NCI-H2029 treated with DMSO at 0.1 percent for 48 hours (cell line): ENCODE results near the gene DNAH12.
"Not testable (repeated sequence)": the region's sequence is repeated elsewhere in the genome, so short reads cannot be mapped to it uniquely, and the experiment has no call there.

Source experiments
- DNase-seq: peaks from one replicate; lab custom pipeline; 2025; lab: John Stamatoyannopoulos, UW

Gene DNAH12

DNA sequence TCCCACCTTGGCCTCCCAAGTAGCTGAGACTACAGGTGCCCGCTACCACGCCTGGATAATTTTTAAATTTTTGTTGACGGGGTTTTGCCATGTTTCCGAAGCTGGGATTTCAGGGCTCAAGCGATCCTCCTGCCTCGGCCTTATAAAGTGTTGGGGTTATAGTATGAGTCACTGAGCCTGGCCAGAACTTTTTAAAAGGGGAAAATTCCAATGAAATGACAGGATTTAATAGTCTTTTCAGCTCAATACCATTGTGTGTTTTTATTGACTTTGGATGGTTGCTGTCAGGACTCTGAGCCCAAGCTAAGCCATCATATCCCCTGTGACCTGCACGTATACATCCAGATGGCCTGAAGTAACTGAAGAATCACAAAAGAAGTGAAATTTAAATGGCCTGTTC, 240.6 kb downstream of the DNAH12 start:
- not testable (repeated sequence) for DNase-seq

DNA sequence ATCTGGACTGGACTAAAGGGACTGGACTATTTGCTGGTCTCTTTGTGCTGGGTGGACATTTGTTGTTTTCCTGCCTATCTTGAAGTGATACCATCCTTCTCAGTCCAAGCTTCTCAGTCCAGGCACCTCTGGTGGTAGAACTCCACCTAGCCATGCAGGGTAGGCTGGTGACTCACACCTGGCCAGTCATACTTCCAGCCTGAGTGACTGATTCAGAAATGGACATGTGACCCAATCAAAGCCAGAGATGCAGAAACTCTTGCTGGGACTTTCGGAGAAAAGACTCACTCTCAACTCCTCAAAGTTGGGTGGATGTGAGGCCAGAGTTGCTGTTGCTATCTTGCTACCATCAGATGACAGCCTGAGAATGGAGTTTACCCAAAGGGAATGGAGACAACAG, 246.1 kb downstream of the DNAH12 start:
- no peak for DNase-seq

DNA sequence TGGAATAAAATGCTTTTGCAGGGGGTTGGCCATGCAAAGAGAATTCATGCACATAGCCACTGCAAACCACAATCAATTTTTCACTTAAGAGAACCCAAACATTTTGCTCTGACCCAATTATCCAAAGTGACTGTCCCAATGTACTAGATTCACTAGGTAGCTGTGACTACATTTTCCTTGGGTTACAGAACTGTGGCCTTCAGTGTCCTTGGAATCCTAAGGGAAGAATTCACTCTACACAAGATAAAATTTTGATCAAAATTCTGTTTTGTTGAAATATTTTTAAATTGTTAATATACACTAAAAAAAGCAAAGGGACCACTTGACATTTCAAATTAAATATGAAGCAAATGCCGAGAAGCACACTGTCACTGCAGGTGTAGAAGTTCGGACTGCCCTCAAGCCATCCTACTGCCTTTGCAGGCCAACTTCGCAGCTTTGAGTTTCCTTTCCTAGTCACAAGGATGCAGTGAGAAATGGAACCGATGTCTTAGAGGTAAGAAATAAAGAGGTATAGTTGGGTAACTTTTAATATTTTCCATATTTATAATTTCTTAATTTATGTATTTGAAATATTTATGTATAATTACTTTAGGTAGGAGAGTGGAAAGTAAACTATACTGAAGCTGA, 251.1 kb downstream of the DNAH12 start:
- DNase-seq, result no peak

- no peak for DNase-seq
Measured at GRCh38 chr3:57292159-57292896, 251.8 kb downstream of the DNAH12 start, which contains the start of gene ASB14. Gene ASB14, minus strand, starts transcription at chr3:57292685. Its CDS starts 652 bp downstream, at chr3:57292033.

GRCh38 chr3:57288403-57288802, 255.7 kb downstream of the DNAH12 start:
- no peak for DNase-seq

GRCh38 chr3:57287205-57287604, 256.9 kb downstream of the DNAH12 start:
- no peak for DNase-seq

DNA sequence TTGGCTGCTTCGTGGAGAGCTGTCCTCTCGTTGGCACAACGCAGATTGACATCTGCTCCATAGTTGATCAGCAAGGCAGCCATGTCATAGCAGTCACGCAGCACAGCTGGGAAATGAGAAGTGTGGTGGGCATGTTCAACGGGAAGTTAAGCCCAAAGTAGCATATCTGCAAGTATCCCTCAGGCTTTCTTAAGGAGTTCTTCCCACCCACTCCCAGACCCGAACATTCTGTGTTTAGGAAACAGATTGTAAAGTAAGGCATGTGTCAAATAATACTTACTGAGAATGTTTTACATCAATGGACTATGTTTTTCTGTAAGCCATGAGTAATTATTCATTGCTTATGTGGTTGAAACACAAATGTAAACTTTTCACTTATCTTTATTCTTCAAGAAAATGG, 260.8 kb downstream of the DNAH12 start:
- no peak for DNase-seq

GRCh38 chr3:57281715-57282114, 262.4 kb downstream of the DNAH12 start:
- no peak for DNase-seq

- DNase-seq, result no peak
Measured at GRCh38 chr3:57279685-57280084, 264.5 kb downstream of the DNAH12 start.

GRCh38 chr3:57278237-57278636, 265.9 kb downstream of the DNAH12 start:
- no peak for DNase-seq

DNA sequence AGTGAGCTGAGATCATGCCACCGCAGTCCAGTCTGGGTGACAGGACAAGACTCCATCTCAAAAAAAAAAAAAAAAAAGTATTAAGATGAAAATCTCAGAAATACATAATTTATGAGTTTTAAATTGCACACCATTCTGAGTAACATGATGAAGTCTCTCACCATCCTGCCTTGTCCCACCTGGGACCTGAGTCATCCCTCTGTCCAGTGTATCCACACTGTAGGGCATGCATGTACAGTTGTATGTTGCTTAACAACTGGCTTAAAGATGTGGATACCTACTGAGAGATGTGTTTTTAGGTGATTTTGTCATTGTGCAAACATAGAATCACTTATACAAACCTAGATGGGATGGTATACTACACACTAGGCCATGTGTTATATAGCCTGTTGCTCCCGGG, 268.8 kb downstream of the DNAH12 start:
- DNase-seq, result no peak

DNA sequence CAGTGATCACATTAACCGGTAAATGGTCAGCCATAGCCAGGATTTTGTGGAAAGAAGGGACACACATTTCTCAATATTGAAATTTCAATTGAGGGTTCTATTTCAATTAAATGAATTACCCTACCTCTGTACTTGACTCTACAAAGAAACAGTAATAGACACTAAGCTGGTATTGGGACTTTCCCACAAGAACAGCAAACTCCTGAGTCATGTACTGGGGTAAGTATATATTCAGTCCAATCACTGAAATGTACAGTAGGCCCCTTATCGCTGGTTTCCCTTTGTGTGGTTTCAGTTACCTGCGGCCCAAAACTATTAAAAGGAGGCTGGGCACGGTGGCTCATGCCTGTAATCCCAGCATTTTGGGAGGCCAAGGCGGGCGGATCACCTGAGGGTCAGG, 269.3 kb downstream of the DNAH12 start:
- DNase-seq, result no peak

DNA sequence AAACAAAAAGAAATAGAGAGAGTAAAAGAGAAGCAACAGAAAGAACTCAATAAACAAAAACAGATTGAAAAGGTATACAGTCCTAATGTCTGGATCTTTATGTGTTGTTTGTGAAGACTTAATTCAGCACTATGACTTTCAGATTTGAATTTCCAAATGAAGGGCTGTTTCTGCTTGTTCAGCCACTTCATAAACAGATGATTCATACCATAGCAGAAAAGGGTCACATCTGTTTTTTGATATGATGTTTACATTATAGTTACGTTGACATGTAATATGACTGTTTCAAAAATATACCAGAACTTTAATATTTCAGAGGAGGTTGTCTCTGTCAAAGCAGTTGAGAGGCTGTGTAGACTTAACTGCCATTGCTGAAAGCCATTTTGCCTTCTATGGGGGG, 275.7 kb downstream of the DNAH12 start:
- no peak for DNase-seq

DNA sequence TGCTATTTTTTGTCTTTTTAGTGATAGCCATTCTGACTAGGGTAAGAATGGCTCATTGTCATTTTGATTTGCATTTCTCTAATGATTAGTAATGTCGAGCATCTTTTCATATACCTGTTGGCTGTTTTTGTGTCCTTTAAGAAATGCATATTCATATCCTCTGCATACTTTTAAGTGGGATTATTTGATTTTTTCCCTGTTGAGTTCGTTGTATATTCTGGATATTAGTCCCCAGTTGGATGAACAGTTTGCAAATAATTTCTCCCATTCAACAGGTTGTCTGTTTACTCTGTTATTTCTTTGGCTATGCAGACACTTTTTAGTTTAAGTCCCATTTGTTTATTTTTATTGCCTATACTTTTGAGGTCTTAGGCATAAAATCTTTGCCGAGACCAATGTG, 282.2 kb downstream of the DNAH12 start:
- no peak for DNase-seq

DNA sequence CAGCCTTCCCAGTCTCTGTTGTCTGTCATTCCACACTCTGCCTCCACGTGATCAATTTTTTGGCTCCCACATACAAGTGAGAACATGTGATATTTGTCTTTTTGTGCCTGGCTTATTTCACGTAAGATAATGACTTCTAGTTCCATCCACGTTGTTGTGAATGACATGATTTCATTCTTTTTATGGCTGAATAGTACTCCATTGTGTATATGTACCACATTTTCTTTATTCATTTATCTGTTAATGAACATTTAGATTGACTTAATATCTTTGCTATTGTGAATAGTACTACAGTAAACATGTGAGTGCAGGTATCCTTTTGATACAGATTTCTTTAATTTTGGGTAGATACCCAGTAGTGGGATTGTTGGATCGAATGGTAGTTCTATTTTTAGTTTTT, 283.0 kb downstream of the DNAH12 start:
- no peak for DNase-seq

- no peak for DNase-seq
Measured at GRCh38 chr3:57257678-57258077, 286.5 kb downstream of the DNAH12 start.

GRCh38 chr3:57256844-57257243, 287.3 kb downstream of the DNAH12 start:
- DNase-seq, result no peak

DNA sequence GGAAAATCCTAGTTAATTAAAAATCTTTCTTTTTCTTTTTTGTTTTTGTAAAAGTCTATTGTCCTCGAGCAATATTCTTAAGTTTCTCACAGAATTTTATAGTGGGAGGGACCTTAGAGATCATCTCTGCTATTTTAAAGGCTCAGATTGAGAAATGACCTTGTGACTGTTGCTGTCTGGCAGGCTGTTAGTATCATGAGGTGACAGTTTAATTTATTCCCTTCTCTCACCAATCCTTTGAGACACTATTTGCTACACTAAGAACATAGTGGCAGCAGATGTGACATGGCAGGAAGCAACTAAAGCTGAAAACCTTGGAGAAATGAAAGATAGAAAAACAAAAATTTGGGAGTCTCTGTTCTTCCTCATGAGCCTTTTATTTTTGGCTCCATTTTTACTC, 291.7 kb downstream of the DNAH12 start:
- no peak for DNase-seq

- DNase-seq, result no peak
Measured at GRCh38 chr3:57244946-57245345, 299.2 kb downstream of the DNAH12 start.
